ENCODE results near the gene SPATA13.

SPATA13 gene

DNA sequence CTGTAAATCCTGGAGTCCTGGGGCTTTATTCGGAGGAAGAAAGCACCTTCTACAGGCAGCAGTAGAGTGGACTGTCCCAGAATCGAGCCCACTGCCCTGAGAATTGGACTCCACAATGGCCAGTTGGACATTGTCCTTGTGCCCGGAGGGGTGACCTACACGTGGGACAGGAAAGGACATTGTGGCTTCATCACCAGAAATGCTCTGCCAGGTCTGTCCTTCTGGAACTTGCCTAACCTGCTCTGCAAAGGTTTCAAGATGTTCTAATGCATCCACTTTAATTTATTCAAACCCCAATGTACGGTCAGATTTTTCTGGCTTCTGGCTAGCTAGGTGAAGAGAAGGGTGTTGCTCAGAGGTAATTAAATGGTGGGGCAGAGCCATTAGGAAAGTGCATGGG, 32.4 kb upstream of the SPATA13 start:
- H3K27ac ChIP-seq (ENCODE audit: low read depth, low read length) = no peak overlapping the region
- no peak overlapping the region for H3K4me3 ChIP-seq (ENCODE audit: low read depth in 1 of 2, low read length in 2 of 2)
- H3K27me3 ChIP-seq (ENCODE audit: control insufficient read depth in 1 of 2, insufficient read depth in 2 of 2, low read length in 2 of 2) = no peaks in the 10 kb centered on the region
- no peaks in the 10 kb centered on the region for H3K36me3 ChIP-seq (ENCODE audit: insufficient read depth, low read length)
- H3K9me3 ChIP-seq (ENCODE audit: low read length) = peaks cover 7% of the 10 kb centered on the region
- H3K9ac ChIP-seq (ENCODE audit: low read length) = no peak overlapping the region
- H3K4me1 ChIP-seq (ENCODE audit: insufficient read depth, low read length) = no peaks in the 10 kb centered on the region

DNA sequence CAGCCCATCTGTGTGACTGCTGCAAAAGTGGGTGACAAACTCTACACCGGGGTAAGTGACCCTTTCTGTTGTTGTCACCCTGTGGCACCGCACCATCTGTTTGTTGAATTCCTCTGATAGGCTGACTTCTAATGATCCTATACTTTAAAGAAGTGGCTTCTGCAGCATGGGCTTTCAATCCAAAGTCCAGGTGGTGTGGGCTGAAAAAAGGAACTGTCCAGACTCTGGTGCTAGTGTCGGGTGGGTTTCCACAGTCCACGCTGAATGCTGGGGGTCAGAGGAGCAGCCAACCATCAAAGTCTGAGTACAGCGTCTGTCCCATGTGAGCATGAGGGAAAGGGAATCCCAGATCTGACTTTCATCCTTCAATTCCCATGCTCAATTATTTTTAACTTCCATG, 31.6 kb upstream of the SPATA13 start:
- Histone ChIP-seq H3K4me1 (ENCODE audit: insufficient read depth, low read length) (no peaks in the 10 kb centered on the region), H3K27me3 (ENCODE audit: control insufficient read depth in 1 of 2, insufficient read depth in 2 of 2, low read length in 2 of 2) (no peaks in the 10 kb centered on the region), H3K9me3 (ENCODE audit: low read length) (peaks cover 7% of the 10 kb centered on the region), H3K4me3 (ENCODE audit: low read depth in 1 of 2, low read length in 2 of 2) (no peak overlapping the region), H3K36me3 (ENCODE audit: insufficient read depth, low read length) (no peaks in the 10 kb centered on the region), H3K9ac (ENCODE audit: low read length) (no peak overlapping the region), H3K27ac (ENCODE audit: low read depth, low read length) (no peak overlapping the region)

DNA sequence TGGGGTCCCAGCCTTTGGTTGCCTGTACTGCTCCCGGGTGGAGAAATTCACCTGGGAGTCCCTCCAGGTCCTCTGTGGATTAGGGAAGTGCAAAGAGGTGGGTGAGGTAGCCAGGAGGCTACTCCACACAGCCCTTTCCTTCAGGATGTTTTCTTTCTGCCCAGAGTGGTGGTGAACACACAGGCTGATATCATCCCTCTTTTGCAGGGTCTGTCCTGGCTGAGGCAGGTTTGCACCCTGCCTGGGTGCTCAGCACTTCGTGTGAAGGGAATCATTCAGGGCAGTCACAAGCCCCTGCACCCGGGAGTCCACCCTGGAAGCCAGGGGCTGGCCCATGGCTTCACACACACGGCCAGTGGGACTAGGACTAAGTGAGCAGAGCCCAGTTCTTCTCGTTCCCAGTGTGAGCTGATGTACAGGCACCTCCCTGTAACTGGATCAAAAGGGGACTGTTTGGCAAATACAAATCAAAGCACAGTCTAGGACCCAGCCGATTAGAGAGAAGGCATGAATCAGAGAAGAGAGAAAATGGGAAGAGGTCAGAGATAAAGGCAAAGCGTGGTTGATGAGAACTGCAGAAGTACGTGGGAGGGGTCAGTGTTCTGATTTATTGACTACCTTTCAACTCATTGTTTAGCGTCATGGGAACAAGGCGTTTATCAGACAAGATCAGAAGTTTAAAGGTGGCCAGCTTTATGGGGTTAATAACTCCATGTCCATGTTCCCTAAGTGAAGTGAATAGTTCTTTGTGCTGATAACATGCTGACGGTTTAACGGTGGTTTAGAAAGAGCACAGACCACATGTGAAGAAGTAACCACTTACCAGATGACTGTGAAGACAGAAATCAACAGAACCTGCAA, 30.4 kb upstream of the SPATA13 start:
- no peaks in the 10 kb centered on the region for H3K27me3 ChIP-seq (ENCODE audit: control insufficient read depth in 1 of 2, insufficient read depth in 2 of 2, low read length in 2 of 2)
- no peak overlapping the region for H3K27ac ChIP-seq (ENCODE audit: low read depth, low read length)
- H3K9me3 ChIP-seq (ENCODE audit: low read length) = peaks cover 7% of the 10 kb centered on the region
- no peak overlapping the region for H3K9ac ChIP-seq (ENCODE audit: low read length)
- no peaks in the 10 kb centered on the region for H3K36me3 ChIP-seq (ENCODE audit: insufficient read depth, low read length)
- H3K4me3 ChIP-seq (ENCODE audit: low read depth in 1 of 2, low read length in 2 of 2) = no peak overlapping the region
- H3K4me1 ChIP-seq (ENCODE audit: insufficient read depth, low read length) = no peaks in the 10 kb centered on the region

DNA sequence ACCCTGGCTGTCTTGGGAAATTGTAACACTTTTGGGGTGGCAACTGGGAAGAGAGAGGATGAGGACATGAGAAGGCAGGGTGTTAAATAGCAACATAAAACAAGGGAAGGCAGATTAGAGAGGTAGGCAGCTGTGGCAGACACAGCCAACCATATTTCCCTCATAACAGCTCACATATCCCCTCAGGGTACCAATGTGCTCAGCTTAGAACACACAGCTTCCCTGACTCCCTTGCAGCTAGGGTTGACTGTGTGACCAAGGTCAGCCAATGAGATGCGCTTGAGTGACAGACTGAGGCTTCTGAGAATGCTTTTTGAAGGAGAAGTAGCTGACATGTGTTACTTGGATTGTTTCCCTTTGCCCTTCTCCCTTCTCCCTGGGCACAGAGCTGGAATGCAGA, 28.8 kb upstream of the SPATA13 start:
- H3K36me3 ChIP-seq (ENCODE audit: insufficient read depth, low read length) = no peaks in the 10 kb centered on the region
- H3K27me3 ChIP-seq (ENCODE audit: control insufficient read depth in 1 of 2, insufficient read depth in 2 of 2, low read length in 2 of 2) = no peaks in the 10 kb centered on the region
- no peaks in the 10 kb centered on the region for H3K4me1 ChIP-seq (ENCODE audit: insufficient read depth, low read length)
- no peak overlapping the region for H3K27ac ChIP-seq (ENCODE audit: low read depth, low read length)
- no peak overlapping the region for H3K4me3 ChIP-seq (ENCODE audit: low read depth in 1 of 2, low read length in 2 of 2)
- peaks cover 7% of the 10 kb centered on the region for H3K9me3 ChIP-seq (ENCODE audit: low read length)
- no peak overlapping the region for H3K9ac ChIP-seq (ENCODE audit: low read length)

DNA sequence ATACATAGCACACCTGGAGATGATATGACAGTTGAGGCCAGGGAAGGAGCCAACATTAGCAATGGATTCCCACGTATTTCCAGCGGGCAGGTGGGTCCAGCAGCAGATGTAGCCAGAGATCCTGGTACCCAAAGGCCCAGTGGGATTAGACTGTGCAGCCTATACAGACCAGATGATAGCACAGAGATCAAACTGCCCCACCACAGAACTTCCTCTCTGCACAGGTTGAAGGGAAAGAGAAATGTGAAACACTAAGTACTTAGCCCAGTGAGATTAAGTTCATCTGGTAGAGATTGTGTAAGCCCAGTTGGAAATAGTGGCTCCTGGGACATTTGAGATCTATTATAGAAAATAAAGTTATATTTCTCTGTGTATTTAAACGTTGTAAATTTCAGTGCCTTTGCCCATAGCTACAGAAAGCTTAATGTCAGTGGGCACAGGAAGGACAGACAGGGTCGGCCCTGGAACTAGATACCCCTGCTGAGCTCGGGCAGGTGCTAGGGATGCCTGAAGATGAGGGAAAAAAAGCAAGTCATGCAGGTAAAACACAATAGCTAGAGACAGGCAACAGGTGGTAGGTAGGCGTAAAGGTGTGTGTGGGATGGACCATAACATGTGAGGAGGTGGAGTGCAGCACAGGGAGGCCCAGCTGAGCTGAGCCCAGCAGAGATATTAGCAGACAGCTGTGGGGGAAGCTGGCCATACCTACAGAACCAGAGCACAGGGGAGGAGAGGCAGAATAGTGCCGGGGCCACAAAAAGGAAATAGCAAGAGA, 27.3 kb upstream of the SPATA13 start:
- no peak overlapping the region for H3K9ac ChIP-seq (ENCODE audit: low read length)
- no peaks in the 10 kb centered on the region for H3K27me3 ChIP-seq (ENCODE audit: control insufficient read depth in 1 of 2, insufficient read depth in 2 of 2, low read length in 2 of 2)
- no peaks in the 10 kb centered on the region for H3K36me3 ChIP-seq (ENCODE audit: insufficient read depth, low read length)
- H3K27ac ChIP-seq (ENCODE audit: low read depth, low read length) = no peak overlapping the region
- peaks cover 7% of the 10 kb centered on the region for H3K9me3 ChIP-seq (ENCODE audit: low read length)
- H3K4me1 ChIP-seq (ENCODE audit: insufficient read depth, low read length) = no peaks in the 10 kb centered on the region
- no peak overlapping the region for H3K4me3 ChIP-seq (ENCODE audit: low read depth in 1 of 2, low read length in 2 of 2)

DNA sequence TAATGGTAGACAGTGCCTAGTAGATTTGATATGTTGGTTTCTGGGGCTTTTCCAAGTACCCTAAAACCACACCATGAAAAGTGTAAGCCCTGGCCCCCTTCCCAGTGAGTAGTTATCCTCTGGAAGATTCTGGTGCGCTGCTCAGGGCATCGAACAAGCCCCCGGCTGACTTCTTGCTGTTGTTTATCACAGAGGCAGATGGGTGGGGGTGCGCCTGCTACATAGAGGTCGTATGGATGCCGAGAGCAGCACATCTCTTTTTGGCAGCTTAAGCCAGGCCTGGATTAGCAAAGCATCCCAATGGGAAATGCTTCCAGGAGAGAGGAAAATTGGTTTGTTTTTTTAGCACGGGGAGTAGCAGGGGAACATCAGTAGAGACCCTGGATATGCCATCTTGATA, 26.3 kb upstream of the SPATA13 start:
- no peaks in the 10 kb centered on the region for H3K27me3 ChIP-seq (ENCODE audit: control insufficient read depth in 1 of 2, insufficient read depth in 2 of 2, low read length in 2 of 2)
- H3K9ac ChIP-seq (ENCODE audit: low read length) = no peak overlapping the region
- H3K4me1 ChIP-seq (ENCODE audit: insufficient read depth, low read length) = no peaks in the 10 kb centered on the region
- H3K9me3 ChIP-seq (ENCODE audit: low read length) = peaks cover 7% of the 10 kb centered on the region
- no peaks in the 10 kb centered on the region for H3K36me3 ChIP-seq (ENCODE audit: insufficient read depth, low read length)
- H3K4me3 ChIP-seq (ENCODE audit: low read depth in 1 of 2, low read length in 2 of 2) = no peak overlapping the region
- no peak overlapping the region for H3K27ac ChIP-seq (ENCODE audit: low read depth, low read length)

DNA sequence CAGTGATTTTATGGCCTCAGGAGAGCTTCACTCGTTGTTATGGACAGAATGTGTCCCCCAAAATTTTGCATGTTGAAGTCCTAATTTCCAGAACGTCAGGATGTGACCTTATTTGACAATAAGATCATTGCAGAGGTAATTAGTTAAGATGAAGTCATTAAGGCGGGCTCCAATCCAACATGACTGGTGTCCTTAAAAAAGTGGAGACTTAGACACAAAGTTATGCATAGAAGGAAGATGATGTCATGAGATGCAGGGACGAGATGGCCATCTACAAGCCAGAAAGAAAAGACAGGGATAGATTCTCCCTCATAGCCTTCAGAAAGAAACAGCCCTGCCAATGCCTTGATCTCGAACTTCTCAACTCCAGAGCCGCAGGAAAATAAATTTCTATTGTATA, 25.8 kb upstream of the SPATA13 start:
- Histone ChIP-seq H3K4me3 (ENCODE audit: low read depth in 1 of 2, low read length in 2 of 2) (no peak overlapping the region), H3K9ac (ENCODE audit: low read length) (no peak overlapping the region), H3K9me3 (ENCODE audit: low read length) (peaks cover 7% of the 10 kb centered on the region), H3K4me1 (ENCODE audit: insufficient read depth, low read length) (no peaks in the 10 kb centered on the region), H3K27me3 (ENCODE audit: control insufficient read depth in 1 of 2, insufficient read depth in 2 of 2, low read length in 2 of 2) (no peaks in the 10 kb centered on the region), H3K36me3 (ENCODE audit: insufficient read depth, low read length) (no peaks in the 10 kb centered on the region), H3K27ac (ENCODE audit: low read depth, low read length) (no peak overlapping the region)

DNA sequence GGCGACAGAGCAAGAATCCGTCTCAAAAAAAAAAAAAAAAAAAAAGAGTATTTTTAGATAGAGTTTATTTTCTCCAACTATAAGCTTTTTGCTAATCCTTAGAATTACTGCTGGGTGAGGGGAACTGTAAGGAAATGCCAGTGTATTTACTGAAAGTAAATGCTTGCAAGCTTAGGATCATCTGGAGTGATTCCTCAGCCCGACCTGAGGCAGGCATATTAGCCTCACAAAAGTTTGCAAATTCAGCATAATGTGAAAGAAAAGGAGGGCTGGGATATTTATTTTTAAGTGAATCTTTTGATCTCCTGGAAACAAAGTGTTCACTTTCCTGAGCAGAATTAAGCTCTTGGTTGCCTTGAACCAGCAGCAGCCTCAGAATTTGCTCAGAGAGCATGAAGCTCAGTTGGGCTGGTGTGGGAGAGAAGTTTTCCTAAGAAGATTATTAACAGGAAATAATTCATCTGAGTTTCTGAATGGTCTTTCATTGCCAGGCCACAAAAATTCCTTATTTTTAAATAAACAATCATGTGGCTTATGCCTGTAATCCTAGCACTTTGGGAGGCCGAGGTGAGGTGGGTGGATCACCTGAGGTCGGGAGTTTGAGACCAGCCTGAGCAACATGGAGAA, 24.7 kb upstream of the SPATA13 start:
- no peaks in the 10 kb centered on the region for H3K4me1 ChIP-seq (ENCODE audit: insufficient read depth, low read length)
- H3K36me3 ChIP-seq (ENCODE audit: insufficient read depth, low read length) = no peaks in the 10 kb centered on the region
- H3K9ac ChIP-seq (ENCODE audit: low read length) = no peak overlapping the region
- H3K9me3 ChIP-seq (ENCODE audit: low read length) = peaks cover 7% of the 10 kb centered on the region
- H3K4me3 ChIP-seq (ENCODE audit: low read depth in 1 of 2, low read length in 2 of 2) = no peak overlapping the region
- no peaks in the 10 kb centered on the region for H3K27me3 ChIP-seq (ENCODE audit: control insufficient read depth in 1 of 2, insufficient read depth in 2 of 2, low read length in 2 of 2)
- H3K27ac ChIP-seq (ENCODE audit: low read depth, low read length) = no peak overlapping the region

DNA sequence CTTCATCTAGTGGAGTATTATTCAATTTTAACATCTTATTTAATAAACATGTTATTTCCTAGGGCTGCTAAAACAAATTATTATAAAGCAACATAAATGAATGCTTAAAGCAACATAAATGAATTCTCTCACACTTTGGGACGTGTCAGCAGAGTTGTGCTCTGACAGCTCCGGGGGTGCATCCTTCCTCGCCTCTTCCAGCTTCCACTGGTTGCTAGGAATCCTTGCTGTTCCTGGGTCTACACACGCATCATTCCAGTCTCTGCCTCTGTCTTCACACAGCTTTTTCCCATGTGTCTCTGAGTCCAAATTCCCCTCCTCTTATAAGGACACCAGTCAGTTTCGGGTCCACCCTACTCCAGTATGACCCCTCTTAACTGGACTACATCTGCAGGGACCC, 21.6 kb upstream of the SPATA13 start:
- Histone ChIP-seq H3K9me3 (ENCODE audit: low read length) (no peaks in the 10 kb centered on the region), H3K9ac (ENCODE audit: low read length) (no peak overlapping the region), H3K4me3 (ENCODE audit: low read depth in 1 of 2, low read length in 2 of 2) (no peak overlapping the region), H3K4me1 (ENCODE audit: insufficient read depth, low read length) (no peaks in the 10 kb centered on the region), H3K27me3 (ENCODE audit: control insufficient read depth in 1 of 2, insufficient read depth in 2 of 2, low read length in 2 of 2) (no peaks in the 10 kb centered on the region), H3K27ac (ENCODE audit: low read depth, low read length) (no peak overlapping the region), H3K36me3 (ENCODE audit: insufficient read depth, low read length) (no peaks in the 10 kb centered on the region)

DNA sequence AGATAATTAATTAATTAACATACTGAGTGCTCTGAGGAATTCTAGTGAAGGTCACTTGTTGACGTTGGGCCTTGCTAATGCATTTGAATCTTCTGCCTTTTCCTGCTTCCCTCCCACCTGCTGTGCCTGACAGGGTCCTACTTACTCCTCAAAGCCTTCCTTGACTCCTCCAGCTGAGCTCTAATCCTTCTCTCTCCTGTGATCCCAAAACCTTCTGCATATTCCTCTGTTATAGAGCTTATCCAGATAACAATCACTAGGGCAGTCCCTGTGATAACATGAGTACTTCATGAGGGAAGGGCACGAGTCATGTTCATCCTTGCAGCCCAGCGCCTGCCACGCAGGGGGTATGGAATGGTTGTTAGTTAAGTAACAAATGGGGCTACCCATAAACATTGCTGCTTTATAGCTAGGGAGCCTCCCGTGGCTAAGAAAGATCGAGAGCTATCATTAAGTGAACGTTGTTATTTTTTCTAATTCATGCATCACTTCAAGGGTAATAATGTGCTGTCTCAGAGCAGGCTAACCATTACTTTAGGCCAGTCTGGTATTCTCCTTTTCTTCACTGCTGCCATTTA, 19.1 kb upstream of the SPATA13 start:
- Histone ChIP-seq H3K9ac (ENCODE audit: low read length) (no peak overlapping the region), H3K9me3 (ENCODE audit: low read length) (no peaks in the 10 kb centered on the region)

DNA sequence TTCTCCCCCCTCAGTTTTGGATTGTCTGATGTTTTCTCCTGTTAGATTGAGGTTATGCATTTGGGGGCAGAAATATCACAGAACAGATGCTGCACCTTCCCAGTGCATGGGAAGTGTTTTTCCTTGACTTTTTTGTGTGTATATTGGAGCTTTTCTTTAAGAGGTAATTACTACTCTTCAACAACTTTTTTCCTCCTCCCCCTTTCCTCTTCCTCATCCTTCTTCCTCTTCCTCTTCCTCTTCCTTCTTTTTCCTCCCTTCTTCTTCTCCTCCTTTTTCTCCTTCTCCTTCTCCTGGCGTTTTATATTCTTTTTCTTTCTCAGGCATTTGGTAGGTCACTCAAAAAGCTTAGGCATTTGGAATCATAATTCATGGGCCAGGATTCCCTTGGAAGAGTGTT, 18.1 kb upstream of the SPATA13 start:
- Histone ChIP-seq H3K27me3 (ENCODE audit: control insufficient read depth in 1 of 2, insufficient read depth in 2 of 2, low read length in 2 of 2) (no peaks in the 10 kb centered on the region), H3K36me3 (ENCODE audit: insufficient read depth, low read length) (no peaks in the 10 kb centered on the region), H3K4me3 (ENCODE audit: low read depth in 1 of 2, low read length in 2 of 2) (no peak overlapping the region), H3K9ac (ENCODE audit: low read length) (no peak overlapping the region), H3K27ac (ENCODE audit: low read depth, low read length) (no peak overlapping the region), H3K9me3 (ENCODE audit: low read length) (no peaks in the 10 kb centered on the region), H3K4me1 (ENCODE audit: insufficient read depth, low read length) (no peaks in the 10 kb centered on the region)

More for the DNA sequence above, 19.1 kb upstream of the SPATA13 start:
- Histone ChIP-seq H3K27ac (ENCODE audit: low read depth, low read length) (no peak overlapping the region), H3K4me3 (ENCODE audit: low read depth in 1 of 2, low read length in 2 of 2) (no peak overlapping the region), H3K27me3 (ENCODE audit: control insufficient read depth in 1 of 2, insufficient read depth in 2 of 2, low read length in 2 of 2) (no peaks in the 10 kb centered on the region), H3K4me1 (ENCODE audit: insufficient read depth, low read length) (no peaks in the 10 kb centered on the region), H3K36me3 (ENCODE audit: insufficient read depth, low read length) (no peaks in the 10 kb centered on the region)
